Measurements from ENCODE around the gene RALGPS2. TPM values are rescaled to one million over a fixed set of nuclear protein-coding genes. Genes with fewer than 3 reads are reported as not detected.

RALGPS2 gene
- total and polyA plus RNA-seq, 2 of the 13 experiments (the other 11 are each of a cell fraction or from before 2014, with no cell fraction given) = 15.6 to 36.0 TPM

GRCh38 chr1:178935610-178936009, 210.6 kb downstream of the RALGPS2 start (continued):
- TF ChIP-seq, protein P1, sequence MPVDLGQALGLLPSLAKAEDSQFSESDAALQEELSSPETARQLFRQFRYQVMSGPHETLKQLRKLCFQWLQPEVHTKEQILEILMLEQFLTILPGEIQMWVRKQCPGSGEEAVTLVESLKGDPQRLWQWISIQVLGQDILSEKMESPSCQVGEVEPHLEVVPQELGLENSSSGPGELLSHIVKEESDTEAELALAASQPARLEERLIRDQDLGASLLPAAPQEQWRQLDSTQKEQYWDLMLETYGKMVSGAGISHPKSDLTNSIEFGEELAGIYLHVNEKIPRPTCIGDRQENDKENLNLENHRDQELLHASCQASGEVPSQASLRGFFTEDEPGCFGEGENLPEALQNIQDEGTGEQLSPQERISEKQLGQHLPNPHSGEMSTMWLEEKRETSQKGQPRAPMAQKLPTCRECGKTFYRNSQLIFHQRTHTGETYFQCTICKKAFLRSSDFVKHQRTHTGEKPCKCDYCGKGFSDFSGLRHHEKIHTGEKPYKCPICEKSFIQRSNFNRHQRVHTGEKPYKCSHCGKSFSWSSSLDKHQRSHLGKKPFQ (CRISPR knock-in tag; IDR thresholded peaks at IDR 0.05; ENCODE audit: insufficient replicate concordance) = no peak
- TF ChIP-seq MED13 (CRISPR knock-in tag; IDR thresholded peaks at IDR 0.05) (no peak), FOXJ3 (CRISPR knock-in tag; IDR thresholded peaks at IDR 0.05; ENCODE audit: borderline replicate concordance) (no peak), SRSF4 (IDR thresholded peaks at IDR 0.05; ENCODE audit: low read depth, low read length, poor library complexity, severe bottlenecking) (no peak), FLYWCH1 (CRISPR knock-in tag; IDR thresholded peaks at IDR 0.05) (no peak)
- TF ChIP-seq, protein P2, sequence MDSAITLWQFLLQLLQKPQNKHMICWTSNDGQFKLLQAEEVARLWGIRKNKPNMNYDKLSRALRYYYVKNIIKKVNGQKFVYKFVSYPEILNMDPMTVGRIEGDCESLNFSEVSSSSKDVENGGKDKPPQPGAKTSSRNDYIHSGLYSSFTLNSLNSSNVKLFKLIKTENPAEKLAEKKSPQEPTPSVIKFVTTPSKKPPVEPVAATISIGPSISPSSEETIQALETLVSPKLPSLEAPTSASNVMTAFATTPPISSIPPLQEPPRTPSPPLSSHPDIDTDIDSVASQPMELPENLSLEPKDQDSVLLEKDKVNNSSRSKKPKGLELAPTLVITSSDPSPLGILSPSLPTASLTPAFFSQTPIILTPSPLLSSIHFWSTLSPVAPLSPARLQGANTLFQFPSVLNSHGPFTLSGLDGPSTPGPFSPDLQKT (CRISPR knock-in tag; IDR thresholded peaks at IDR 0.05; ENCODE audit: borderline replicate concordance) = no peak

- H3K27me3 ChIP-seq (ENCODE audit: control insufficient read depth in 1 of 2, insufficient read depth in 2 of 2, low read length in 2 of 2) = peaks cover 3 to 14% of the 10 kb centered on the region in 2 experiments; a peak in 3 of 5 replicates
- no peak overlapping the region for H3K4me3 ChIP-seq (replicated peaks in 1 of 3; ENCODE audit: insufficient read depth in 1 of 3, low read depth in 2 of 3, low read length in 3 of 3)
- intact Hi-C loops (cut with micrococcal nuclease; ENCODE audit: unreplicated experiment) = no loop called here
- BruUV-seq (replicated peaks) = no TSS peak
- H3K4me1 ChIP-seq (ENCODE audit: insufficient read depth, low read length) = peaks cover 21% of the 10 kb centered on the region; the same call in 1 of the 2 replicates
- H3K4me2 ChIP-seq (ENCODE audit: low read depth, low read length) = no peak overlapping the region
- no peak overlapping the region for H3K9ac ChIP-seq (ENCODE audit: insufficient read depth, low read depth, low read length)
- ChIA-PET POLR2A (interaction anchor here (1.2 kb wide), 1 partner anchor 21 kb away, joined by 4 read pairs; no protein-coding TSS in a partner anchor), CTCF (ENCODE audit: low intra/inter-chr PET ratio, low total read pairs) (no interaction called here)
- no peak overlapping the region for H3K27ac ChIP-seq (ENCODE audit: extremely low read length, insufficient read depth, low read length)
- H2AFZ ChIP-seq (ENCODE audit: low read length) = no peak overlapping the region
- FAIRE-seq (no peak), ATAC-seq (no peak), DNase-seq (ENCODE audit: low spot score) (no peak)
- no peak for TF ChIP-seq NCOA5 (CRISPR knock-in tag; IDR thresholded peaks at IDR 0.05)
- no peak for TF ChIP-seq ZNF337 (CRISPR knock-in tag; IDR thresholded peaks at IDR 0.05; ENCODE audit: borderline replicate concordance, low read depth)
- TF ChIP-seq ZNF20 (CRISPR knock-in tag; IDR thresholded peaks at IDR 0.05) = no peak
- TF ChIP-seq ZNF597 (CRISPR knock-in tag; IDR thresholded peaks at IDR 0.05) = no peak
- TF ChIP-seq KDM4B (CRISPR knock-in tag; IDR thresholded peaks at IDR 0.05) = no peak
- TF ChIP-seq KDM2A (CRISPR knock-in tag; IDR thresholded peaks at IDR 0.05; ENCODE audit: borderline replicate concordance, low read depth) = no peak
- TF ChIP-seq, protein P3, sequence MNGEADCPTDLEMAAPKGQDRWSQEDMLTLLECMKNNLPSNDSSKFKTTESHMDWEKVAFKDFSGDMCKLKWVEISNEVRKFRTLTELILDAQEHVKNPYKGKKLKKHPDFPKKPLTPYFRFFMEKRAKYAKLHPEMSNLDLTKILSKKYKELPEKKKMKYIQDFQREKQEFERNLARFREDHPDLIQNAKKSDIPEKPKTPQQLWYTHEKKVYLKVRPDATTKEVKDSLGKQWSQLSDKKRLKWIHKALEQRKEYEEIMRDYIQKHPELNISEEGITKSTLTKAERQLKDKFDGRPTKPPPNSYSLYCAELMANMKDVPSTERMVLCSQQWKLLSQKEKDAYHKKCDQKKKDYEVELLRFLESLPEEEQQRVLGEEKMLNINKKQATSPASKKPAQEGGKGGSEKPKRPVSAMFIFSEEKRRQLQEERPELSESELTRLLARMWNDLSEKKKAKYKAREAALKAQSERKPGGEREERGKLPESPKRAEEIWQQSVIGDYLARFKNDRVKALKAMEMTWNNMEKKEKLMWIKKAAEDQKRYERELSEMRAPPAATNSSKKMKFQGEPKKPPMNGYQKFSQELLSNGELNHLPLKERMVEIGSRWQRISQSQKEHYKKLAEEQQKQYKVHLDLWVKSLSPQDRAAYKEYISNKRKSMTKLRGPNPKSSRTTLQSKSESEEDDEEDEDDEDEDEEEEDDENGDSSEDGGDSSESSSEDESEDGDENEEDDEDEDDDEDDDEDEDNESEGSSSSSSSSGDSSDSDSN (CRISPR knock-in tag; IDR thresholded peaks at IDR 0.05) = no peak
- no peak for TF ChIP-seq ZBTB42 (CRISPR knock-in tag; IDR thresholded peaks at IDR 0.05)
- TF ChIP-seq AGO1 (IDR thresholded peaks at IDR 0.05; ENCODE audit: low read depth, low read length, poor library complexity, severe bottlenecking) = no peak
- no peak for TF ChIP-seq PLRG1 (conservative IDR thresholded peaks at IDR 0.05)
- no peak for TF ChIP-seq ZNF10 (CRISPR knock-in tag; IDR thresholded peaks at IDR 0.05; ENCODE audit: borderline replicate concordance, low read depth)
- TF ChIP-seq KAT2B (IDR thresholded peaks at IDR 0.05; ENCODE audit: borderline replicate concordance, low read depth, low read length) = no peak
- WGBS (ENCODE audit: low lambda C conversion rate) = 57% methylated on average over 5 of the region's 5 CpGs
- no peaks in the 10 kb centered on the region for H3K9me3 ChIP-seq (ENCODE audit: low read length)
- no peaks in the 10 kb centered on the region for H3K36me3 ChIP-seq (replicated peaks in 1 of 2; ENCODE audit: control insufficient read depth in 1 of 2, insufficient read depth in 2 of 2, low read length in 2 of 2)
- no peaks in the 10 kb centered on the region for H4K20me1 ChIP-seq (ENCODE audit: insufficient read depth, low read length)
- H3K79me2 ChIP-seq (ENCODE audit: insufficient read depth, low read length) = no peaks in the 10 kb centered on the region
- in situ Hi-C loops (cut with HindIII; ENCODE audit: extremely low pct_ligation_motif_present, low pct_unique_long_range_greater_than_20kb) = no loop called here
Measured at GRCh38 chr1:178937695-178938094, 212.7 kb downstream of the RALGPS2 start.

Measured in HepG2 (cell line).